HEK293T (cell line): Measurements from ENCODE around the gene BTBD9.
"Not testable (repeated sequence)": the region's sequence is repeated elsewhere in the genome, so short reads cannot be mapped to it uniquely, and the experiment has no call there.

Experiments used
- BHLHE40 ChIP-seq: fragments of 450-650 bp; IDR thresholded peaks from 2 replicates; pipeline ENCODE4 v1.6.1; 2016; ENCODE audit warnings: mild to moderate bottlenecking, moderate library complexity, borderline replicate concordance
- FOXA1 ChIP-seq: fragments of 450-650 bp; IDR thresholded peaks from 2 replicates; pipeline ENCODE4 v1.6.1; 2016; ENCODE audit warnings: mild to moderate bottlenecking
- FOXK2 ChIP-seq: fragments of 450-650 bp; IDR thresholded peaks from 2 replicates; pipeline ENCODE4 v1.6.1; 2016; ENCODE audit warnings: mild to moderate bottlenecking
- FOXM1 ChIP-seq: fragments of 450-650 bp; IDR thresholded peaks from 2 replicates; pipeline ENCODE4 v1.6.1; 2017; ENCODE audit warnings: mild to moderate bottlenecking, borderline replicate concordance
- HDGF ChIP-seq: fragments of 450-650 bp; IDR thresholded peaks from 2 replicates; pipeline ENCODE4 v1.6.1; 2017; ENCODE audit warnings: antibody characterized with exemption, borderline replicate concordance
- NFRKB ChIP-seq: fragments of 450-650 bp; IDR thresholded peaks from 2 replicates; pipeline ENCODE4 v1.6.1; 2016; ENCODE audit warnings: mild to moderate bottlenecking, moderate library complexity
- SP1 ChIP-seq: fragments of 450-650 bp; IDR thresholded peaks from 2 replicates; pipeline ENCODE4 v1.6.1; 2017
- SUZ12 ChIP-seq: fragments of 450-650 bp; IDR thresholded peaks from 2 replicates; pipeline ENCODE4 v1.6.1; 2016; ENCODE audit warnings: mild to moderate bottlenecking
- TARDBP ChIP-seq: fragments of 450-650 bp; IDR thresholded peaks from 2 replicates; pipeline ENCODE4 v1.6.1; 2016
- ZNF384 ChIP-seq: fragments of 450-650 bp; IDR thresholded peaks from 2 replicates; pipeline ENCODE4 v1.6.1; 2016
- TF ChIP-seq, protein P1 (sequence below): fragments of 450-650 bp; IDR thresholded peaks from 2 replicates; pipeline ENCODE4 v1.6.1; 2016

- not testable (repeated sequence) for TF ChIP-seq NFRKB, ZNF384, SP1, HDGF, FOXM1, FOXA1, TARDBP, SUZ12, FOXK2, BHLHE40
- TF ChIP-seq, protein P1, sequence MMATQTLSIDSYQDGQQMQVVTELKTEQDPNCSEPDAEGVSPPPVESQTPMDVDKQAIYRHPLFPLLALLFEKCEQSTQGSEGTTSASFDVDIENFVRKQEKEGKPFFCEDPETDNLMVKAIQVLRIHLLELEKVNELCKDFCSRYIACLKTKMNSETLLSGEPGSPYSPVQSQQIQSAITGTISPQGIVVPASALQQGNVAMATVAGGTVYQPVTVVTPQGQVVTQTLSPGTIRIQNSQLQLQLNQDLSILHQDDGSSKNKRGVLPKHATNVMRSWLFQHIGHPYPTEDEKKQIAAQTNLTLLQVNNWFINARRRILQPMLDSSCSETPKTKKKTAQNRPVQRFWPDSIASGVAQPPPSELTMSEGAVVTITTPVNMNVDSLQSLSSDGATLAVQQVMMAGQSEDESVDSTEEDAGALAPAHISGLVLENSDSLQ: not testable (repeated sequence)
Observed at GRCh38 chr6:38619342-38619741, 20.4 kb downstream of the BTBD9 start.
